Ovary (tissue), 3 donors: Measurements from ENCODE around the gene HJURP.

ENCODE experiments used
- POLR2A ChIP-seq: fragments of 450-650 bp; IDR thresholded peaks from one replicate; pipeline ENCODE4 v1.6.1; 2017; ENCODE audit warnings: antibody characterized with exemption, mild to moderate bottlenecking, moderate library complexity
- TF ChIP-seq, protein P1 (sequence below), 3 donors: fragments of 450-650 bp in 2 of 3; fragments of 200-600 bp in 1 of 3; IDR thresholded peaks; one replicate each; pipeline versions ENCODE4 v1.5.1 to v1.8.0; 2016 to 2022; ENCODE audit warnings: antibody characterized with exemption in 3 of 3, mild to moderate bottlenecking in 1 of 3
- donor health status: DM: no; HTN: no; CAD: no.

DNA sequence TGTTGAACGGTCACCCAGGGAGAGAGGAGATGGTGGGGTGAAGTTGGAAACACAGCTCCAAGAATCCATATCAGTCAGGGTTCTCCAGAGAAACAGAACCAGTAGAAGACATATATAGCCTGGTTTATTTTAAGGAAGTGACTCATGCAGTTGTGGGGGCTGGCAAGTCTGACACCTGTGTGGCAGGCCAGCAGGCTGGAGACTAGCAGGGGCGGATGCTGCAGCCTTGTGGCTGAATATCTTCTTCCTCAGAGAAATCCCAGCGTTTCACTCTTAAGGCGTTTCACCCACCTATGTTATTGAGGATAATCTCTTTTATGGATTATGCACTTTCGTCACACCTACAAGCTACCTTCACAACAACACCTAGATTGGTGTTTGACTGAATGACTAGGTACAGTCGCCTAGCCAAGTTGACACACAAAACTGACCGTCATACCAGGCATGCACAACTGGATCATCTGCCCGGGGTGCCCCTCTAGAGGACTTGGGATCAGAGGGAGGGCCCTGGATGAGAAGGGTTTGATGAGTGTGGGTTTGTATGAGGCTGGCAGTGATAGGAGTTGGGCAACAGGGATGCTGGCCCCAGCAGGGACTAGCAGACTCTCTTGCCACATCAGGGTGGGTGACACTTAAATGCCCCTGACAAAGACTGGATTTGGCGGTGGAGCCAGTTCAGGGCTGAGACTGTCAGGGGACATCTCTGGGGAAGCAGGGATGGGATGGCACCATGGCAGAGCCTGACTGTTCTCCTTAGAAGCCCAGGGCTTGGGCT, 52.8 kb downstream of the HJURP start:
- TF ChIP-seq POLR2A = no peak
- TF ChIP-seq, protein P1, sequence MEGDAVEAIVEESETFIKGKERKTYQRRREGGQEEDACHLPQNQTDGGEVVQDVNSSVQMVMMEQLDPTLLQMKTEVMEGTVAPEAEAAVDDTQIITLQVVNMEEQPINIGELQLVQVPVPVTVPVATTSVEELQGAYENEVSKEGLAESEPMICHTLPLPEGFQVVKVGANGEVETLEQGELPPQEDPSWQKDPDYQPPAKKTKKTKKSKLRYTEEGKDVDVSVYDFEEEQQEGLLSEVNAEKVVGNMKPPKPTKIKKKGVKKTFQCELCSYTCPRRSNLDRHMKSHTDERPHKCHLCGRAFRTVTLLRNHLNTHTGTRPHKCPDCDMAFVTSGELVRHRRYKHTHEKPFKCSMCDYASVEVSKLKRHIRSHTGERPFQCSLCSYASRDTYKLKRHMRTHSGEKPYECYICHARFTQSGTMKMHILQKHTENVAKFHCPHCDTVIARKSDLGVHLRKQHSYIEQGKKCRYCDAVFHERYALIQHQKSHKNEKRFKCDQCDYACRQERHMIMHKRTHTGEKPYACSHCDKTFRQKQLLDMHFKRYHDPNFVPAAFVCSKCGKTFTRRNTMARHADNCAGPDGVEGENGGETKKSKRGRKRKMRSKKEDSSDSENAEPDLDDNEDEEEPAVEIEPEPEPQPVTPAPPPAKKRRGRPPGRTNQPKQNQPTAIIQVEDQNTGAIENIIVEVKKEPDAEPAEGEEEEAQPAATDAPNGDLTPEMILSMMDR (IDR thresholded peaks at IDR 0.05) = no peak
